Nephron (organoid): Measurements from ENCODE around the gene AMN.

ENCODE experiments used
- H3K27ac Mint-ChIP-seq, 3 experiments: 2 replicates each; pipeline ENCODE4 v1.8.0; 2020; ENCODE audit warnings: mixed read lengths in 3 of 3, mild to moderate bottlenecking in 2 of 3, moderate library complexity in 1 of 3
- H3K27me3 Mint-ChIP-seq: 2 replicates; pipeline ENCODE4 v1.8.0; 2021; ENCODE audit warnings: low read depth, mild to moderate bottlenecking, moderate library complexity, mixed read lengths
- H3K36me3 Mint-ChIP-seq: 2 replicates; pipeline ENCODE4 v1.8.0; 2020; ENCODE audit warnings: low read depth, mixed read lengths
- H3K4me1 Mint-ChIP-seq: 2 replicates; pipeline ENCODE4 v1.8.0; 2020; ENCODE audit warnings: mixed read lengths
- H3K4me3 Mint-ChIP-seq, 3 experiments: 2 replicates each; pipeline ENCODE4 v1.8.0; 2020; ENCODE audit warnings: mild to moderate bottlenecking in 3 of 3, mixed read lengths in 3 of 3, moderate library complexity in 2 of 3
- H3K9me3 Mint-ChIP-seq: 2 replicates; pipeline ENCODE4 v1.8.0; 2020; ENCODE audit warnings: mixed read lengths
- TF ChIP-seq, protein P1 (sequence below), 3 experiments: fragments of 200-600 bp; sonication (generic); IDR thresholded peaks; one replicate each; pipeline ENCODE4 v1.5.0; 2021; ENCODE audit warnings: antibody characterized with exemption in 3 of 3; ENCODE audit not compliant: unreplicated experiment in 3 of 3

The AMN gene

DNA sequence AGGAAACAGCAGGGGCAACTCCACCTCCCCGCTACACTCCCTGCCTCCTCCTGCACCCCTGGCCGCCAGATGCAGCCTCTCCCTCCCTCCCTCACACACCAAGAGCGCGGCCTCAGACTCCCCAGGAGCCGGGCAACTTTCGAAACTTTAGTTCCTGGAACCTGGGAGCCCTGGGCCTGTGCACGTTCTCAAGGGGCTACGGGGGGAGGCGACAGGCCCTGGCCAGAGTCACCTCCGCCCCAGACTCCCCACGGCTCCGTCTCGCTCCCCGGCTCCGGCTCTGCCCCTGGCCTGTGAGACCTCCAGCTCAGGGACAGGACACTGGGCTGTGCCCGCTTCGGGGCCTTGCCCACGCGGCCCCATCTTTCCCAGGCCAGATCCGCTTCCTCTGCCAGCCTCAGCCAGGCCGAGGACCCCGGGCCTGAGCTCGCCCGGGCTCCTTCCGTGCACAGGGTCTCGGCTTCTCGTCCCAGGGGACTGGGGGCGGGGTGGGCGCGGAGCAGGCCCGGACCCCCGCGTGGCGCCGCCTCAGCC lies 5.5 kb downstream of the AMN start:
- Mint-ChIP-seq H3K27ac (no peak overlapping the region), H3K4me1 (no peaks in the 10 kb centered on the region), H3K4me3 (peak overlapping the region; percentile 54 to 68 (median 65)), H3K27me3 (peaks cover 58% of the 10 kb centered on the region), H3K36me3 (no peaks in the 10 kb centered on the region), H3K9me3 (no peaks in the 10 kb centered on the region)
- TF ChIP-seq, protein P1, sequence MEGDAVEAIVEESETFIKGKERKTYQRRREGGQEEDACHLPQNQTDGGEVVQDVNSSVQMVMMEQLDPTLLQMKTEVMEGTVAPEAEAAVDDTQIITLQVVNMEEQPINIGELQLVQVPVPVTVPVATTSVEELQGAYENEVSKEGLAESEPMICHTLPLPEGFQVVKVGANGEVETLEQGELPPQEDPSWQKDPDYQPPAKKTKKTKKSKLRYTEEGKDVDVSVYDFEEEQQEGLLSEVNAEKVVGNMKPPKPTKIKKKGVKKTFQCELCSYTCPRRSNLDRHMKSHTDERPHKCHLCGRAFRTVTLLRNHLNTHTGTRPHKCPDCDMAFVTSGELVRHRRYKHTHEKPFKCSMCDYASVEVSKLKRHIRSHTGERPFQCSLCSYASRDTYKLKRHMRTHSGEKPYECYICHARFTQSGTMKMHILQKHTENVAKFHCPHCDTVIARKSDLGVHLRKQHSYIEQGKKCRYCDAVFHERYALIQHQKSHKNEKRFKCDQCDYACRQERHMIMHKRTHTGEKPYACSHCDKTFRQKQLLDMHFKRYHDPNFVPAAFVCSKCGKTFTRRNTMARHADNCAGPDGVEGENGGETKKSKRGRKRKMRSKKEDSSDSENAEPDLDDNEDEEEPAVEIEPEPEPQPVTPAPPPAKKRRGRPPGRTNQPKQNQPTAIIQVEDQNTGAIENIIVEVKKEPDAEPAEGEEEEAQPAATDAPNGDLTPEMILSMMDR (IDR thresholded peaks at IDR 0.05; ENCODE audit: unreplicated experiment in 3 of 3) = no peak

- H3K27me3 Mint-ChIP-seq = peaks cover 58% of the 10 kb centered on the region
- H3K4me1 Mint-ChIP-seq = no peaks in the 10 kb centered on the region
- peaks cover 6% of the 10 kb centered on the region for H3K36me3 Mint-ChIP-seq
- H3K27ac Mint-ChIP-seq = no peak overlapping the region
- TF ChIP-seq, protein P1 (IDR thresholded peaks at IDR 0.05; ENCODE audit: unreplicated experiment in 3 of 3) = no peak
- H3K4me3 Mint-ChIP-seq = peak overlapping the region; percentile 54 to 68 (median 65)
- no peaks in the 10 kb centered on the region for H3K9me3 Mint-ChIP-seq
Measured at GRCh38 chr14:102928412-102929240, 6.2 kb downstream of the AMN start.

DNA sequence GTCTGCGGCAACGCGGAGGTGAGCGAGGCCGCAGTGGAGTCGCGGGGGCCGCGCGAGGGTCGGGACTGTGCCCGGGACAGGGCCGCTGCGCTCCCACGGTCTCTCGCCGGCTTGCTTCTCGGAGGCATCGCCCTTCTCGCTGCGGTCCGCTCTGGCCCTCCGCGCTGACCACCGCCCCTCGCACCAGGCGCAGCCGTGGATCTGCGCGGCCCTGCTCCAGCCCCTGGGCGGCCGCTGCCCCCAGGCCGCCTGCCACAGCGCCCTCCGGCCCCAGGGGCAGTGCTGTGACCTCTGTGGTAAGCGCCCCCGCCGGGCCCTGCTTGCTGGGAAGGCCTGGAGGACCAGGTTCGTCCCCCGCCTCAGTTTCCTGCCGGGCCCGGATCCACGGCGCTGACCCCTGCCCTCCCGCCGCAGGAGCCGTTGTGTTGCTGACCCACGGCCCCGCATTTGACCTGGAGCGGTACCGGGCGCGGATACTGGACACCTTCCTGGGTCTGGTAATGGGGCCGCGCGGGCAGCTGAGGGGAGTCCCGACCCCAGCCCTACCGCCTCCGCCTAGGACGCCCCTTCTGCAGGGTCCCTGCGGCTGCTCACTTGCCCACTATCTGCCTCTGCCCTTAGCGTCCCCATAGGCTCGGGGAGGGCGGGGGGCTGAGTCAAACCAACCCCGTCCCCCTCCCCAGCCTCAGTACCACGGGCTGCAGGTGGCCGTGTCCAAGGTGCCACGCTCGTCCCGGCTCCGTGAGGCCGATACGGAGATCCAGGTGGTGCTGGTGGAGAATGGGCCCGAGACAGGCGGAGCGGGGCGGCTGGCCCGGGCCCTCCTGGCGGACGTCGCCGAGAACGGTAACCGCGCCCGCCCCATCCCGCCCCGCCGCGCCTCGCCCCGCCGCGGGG lies 7.0 kb downstream of the AMN start:
- no peaks in the 10 kb centered on the region for H3K9me3 Mint-ChIP-seq
- peak overlapping the region in 1 of 3 experiments; percentile 63 for H3K4me3 Mint-ChIP-seq
- no peak overlapping the region for H3K27ac Mint-ChIP-seq
- H3K4me1 Mint-ChIP-seq = no peaks in the 10 kb centered on the region
- peaks cover 59% of the 10 kb centered on the region for H3K27me3 Mint-ChIP-seq
- TF ChIP-seq, protein P1 (IDR thresholded peaks at IDR 0.05; ENCODE audit: unreplicated experiment in 3 of 3) = no peak
- H3K36me3 Mint-ChIP-seq = peaks cover 11% of the 10 kb centered on the region

- H3K27me3 Mint-ChIP-seq = peaks cover 58% of the 10 kb centered on the region
- no peak overlapping the region for H3K27ac Mint-ChIP-seq
- H3K4me1 Mint-ChIP-seq = no peaks in the 10 kb centered on the region
- no peak overlapping the region for H3K4me3 Mint-ChIP-seq
- H3K9me3 Mint-ChIP-seq = no peaks in the 10 kb centered on the region
- TF ChIP-seq, protein P1 (IDR thresholded peaks at IDR 0.05; ENCODE audit: unreplicated experiment in 3 of 3) = no peak
- peaks cover 16% of the 10 kb centered on the region for H3K36me3 Mint-ChIP-seq
Measured at GRCh38 chr14:102930138-102930752, 7.8 kb downstream of the AMN start.

DNA sequence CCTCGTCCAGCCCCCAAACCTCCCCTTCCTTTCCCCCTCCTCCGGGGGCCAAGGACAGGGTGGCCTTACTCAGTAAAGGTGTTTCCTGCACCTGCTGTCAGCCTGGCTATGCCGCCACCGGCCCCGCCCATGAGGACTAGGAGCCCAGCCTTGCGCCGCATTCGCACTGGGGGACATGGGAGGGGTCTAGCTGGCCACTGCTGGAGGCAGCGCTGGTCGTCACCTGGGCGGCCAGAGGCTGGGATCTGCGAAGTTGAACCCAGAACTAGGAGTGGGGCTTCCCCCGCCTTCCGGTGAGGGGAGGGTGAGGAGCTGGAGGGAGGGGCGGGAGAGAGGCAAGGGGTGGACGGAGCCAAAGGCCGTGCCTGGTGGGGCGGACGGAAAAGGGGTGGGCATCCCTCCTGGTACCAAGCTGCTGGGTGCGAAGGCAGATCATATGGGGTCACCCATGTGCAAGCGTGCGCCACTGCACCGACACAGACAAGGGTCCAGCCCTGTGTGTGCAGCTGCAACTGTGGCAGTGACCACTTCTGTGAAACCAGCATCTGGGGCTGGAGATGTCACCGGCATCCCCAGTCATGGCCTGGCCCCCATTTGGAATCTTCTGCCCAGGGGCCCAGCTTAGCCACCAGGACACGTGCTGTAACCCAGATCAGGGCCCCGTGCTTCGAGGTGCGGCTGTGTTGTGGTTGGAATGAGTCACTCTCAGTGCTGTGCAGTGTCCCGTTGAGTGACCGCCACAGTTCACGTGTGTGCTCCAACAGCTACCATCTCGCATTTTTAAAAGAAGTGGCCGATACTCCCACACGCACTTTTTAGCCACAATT lies 8.5 kb downstream of the AMN start:
- Mint-ChIP-seq H3K4me1 (no peaks in the 10 kb centered on the region), H3K27me3 (peaks cover 52% of the 10 kb centered on the region), H3K9me3 (no peaks in the 10 kb centered on the region), H3K27ac (no peak overlapping the region), H3K4me3 (peak overlapping the region; percentile 8 to 53 (median 39)), H3K36me3 (peaks cover 20% of the 10 kb centered on the region)
- TF ChIP-seq, protein P1 (IDR thresholded peaks at IDR 0.05; ENCODE audit: unreplicated experiment in 3 of 3) = no peak
